Measurements from ENCODE around the gene PTPRU.

DNA sequence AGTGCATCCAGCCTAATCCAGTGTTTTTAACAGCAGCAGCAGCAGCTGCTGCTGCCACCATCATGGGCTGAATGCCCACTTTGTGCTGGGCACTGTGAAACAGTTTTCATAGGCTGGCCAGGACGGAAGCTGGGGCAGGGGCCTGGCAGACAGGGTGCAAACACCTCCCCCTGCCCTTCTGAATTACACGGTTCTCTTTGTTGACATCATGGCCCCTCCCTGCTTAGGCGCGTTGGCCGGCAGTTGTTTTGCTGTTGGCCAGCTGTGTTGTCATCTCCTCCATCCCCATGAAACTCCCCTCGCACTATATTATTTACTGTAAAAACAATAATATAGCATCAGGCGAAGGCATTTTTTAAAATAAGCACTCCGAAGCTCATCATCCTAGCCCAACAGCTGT lies 33.1 kb downstream of the PTPRU start:
- TF ChIP-seq CTCF (conservative IDR thresholded peaks at IDR 0.05; ENCODE audit: low read depth, low read length) (no peak), EZH2 (IDR thresholded peaks at IDR 0.05; ENCODE audit: borderline replicate concordance, low read depth, low read length, poor library complexity, severe bottlenecking) (no peak)

All from A673 (cell line).